Liver (tissue), 9 donors: ENCODE data around the gene PDLIM3. TPM values are rescaled to one million over a fixed set of nuclear protein-coding genes. Genes with fewer than 3 reads are reported as not detected.

ENCODE experiments used
- DNase-seq: peaks from one replicate; pipeline ENCODE4 v3.0.0-alpha.2; 2017; ENCODE audit warnings: low spot score
- H3K27ac ChIP-seq, 2 donors: one replicate each; pipeline ENCODE4 v1.7.0; 2013; ENCODE audit warnings: inconsistent platforms in 2 of 2, low read length in 2 of 2, control low read depth in 1 of 2, low read depth in 1 of 2, mild to moderate bottlenecking in 1 of 2
- H3K27me3 ChIP-seq, 4 donors: one replicate each; pipeline versions ENCODE4 v1.6.1 to v1.7.0; 2013; ENCODE audit warnings: low read length in 3 of 4, inconsistent platforms in 1 of 4, mild to moderate bottlenecking in 1 of 4, moderate library complexity in 1 of 4; ENCODE audit not compliant: control insufficient read depth in 4 of 4, insufficient read depth in 4 of 4
- H3K36me3 ChIP-seq, 4 donors: one replicate each; pipeline versions ENCODE4 v1.6.1 to v1.7.0; 2013; ENCODE audit warnings: low read length in 3 of 4, mild to moderate bottlenecking in 3 of 4, low read depth in 1 of 4, moderate library complexity in 1 of 4; ENCODE audit not compliant: control insufficient read depth in 4 of 4, insufficient read depth in 3 of 4
- H3K4me1 ChIP-seq, 4 donors: one replicate each; pipeline versions ENCODE4 v1.6.1 to v1.7.0; 2013; ENCODE audit warnings: low read length in 3 of 4, mild to moderate bottlenecking in 3 of 4, moderate library complexity in 1 of 4; ENCODE audit not compliant: control insufficient read depth in 4 of 4, insufficient read depth in 4 of 4
- H3K4me3 ChIP-seq, 3 donors: one replicate each; pipeline versions ENCODE4 v1.6.1 to v1.7.0; 2013; ENCODE audit warnings: low read length in 3 of 3, control low read depth in 1 of 3, low read depth in 1 of 3, mild to moderate bottlenecking in 1 of 3
- H3K9ac ChIP-seq, 2 donors: one replicate each; pipeline ENCODE4 v1.7.0; 2013; ENCODE audit warnings: low read length in 2 of 2, mild to moderate bottlenecking in 2 of 2, moderate library complexity in 2 of 2, control low read depth in 1 of 2, low read depth in 1 of 2
- H3K9me3 ChIP-seq, 4 donors: one replicate each; pipeline versions ENCODE4 v1.6.1 to v1.7.0; 2013; ENCODE audit warnings: low read length in 3 of 4; ENCODE audit not compliant: control insufficient read depth in 4 of 4
- EGR1 ChIP-seq, 2 donors: IDR thresholded peaks; 2 replicates each; pipeline ENCODE4 v1.6.1; 2016 to 2018; ENCODE audit warnings: antibody characterized with exemption in 2 of 2, low read depth in 2 of 2
- FOXA1 ChIP-seq: IDR thresholded peaks from 2 replicates; pipeline ENCODE4 v1.6.1; 2016; ENCODE audit warnings: antibody characterized with exemption
- FOXA2 ChIP-seq: IDR thresholded peaks from 2 replicates; pipeline ENCODE4 v1.6.1; 2016; ENCODE audit warnings: antibody characterized with exemption
- GABPA ChIP-seq, 2 donors: IDR thresholded peaks in 1 of 2; conservative IDR thresholded peaks in 1 of 2; 2 replicates each; pipeline ENCODE4 v1.6.1; 2016; ENCODE audit warnings: antibody characterized with exemption in 2 of 2, mild to moderate bottlenecking in 1 of 2, moderate library complexity in 1 of 2
- HNF4A ChIP-seq, 2 donors: conservative IDR thresholded peaks; 2 replicates each; pipeline ENCODE4 v1.6.1; 2016; ENCODE audit warnings: antibody characterized with exemption in 2 of 2, mild to moderate bottlenecking in 2 of 2
- HNF4G ChIP-seq: IDR thresholded peaks from 2 replicates; pipeline ENCODE4 v1.6.1; 2016; ENCODE audit warnings: antibody characterized with exemption
- JUND ChIP-seq, 2 donors: IDR thresholded peaks; 2 replicates each; pipeline ENCODE4 v1.6.1; 2016; ENCODE audit warnings: antibody characterized with exemption in 2 of 2
- NR2F2 ChIP-seq: IDR thresholded peaks from 2 replicates; pipeline ENCODE4 v1.6.1; 2016; ENCODE audit warnings: antibody characterized with exemption
- RAD21 ChIP-seq, 2 donors: IDR thresholded peaks; 2 replicates each; pipeline ENCODE4 v1.6.1; 2016; ENCODE audit warnings: antibody characterized with exemption in 2 of 2, mild to moderate bottlenecking in 2 of 2
- RXRA ChIP-seq, 2 donors: IDR thresholded peaks; 2 replicates each; pipeline ENCODE4 v1.6.1; 2017 to 2018; ENCODE audit warnings: antibody characterized with exemption in 2 of 2, mild to moderate bottlenecking in 1 of 2
- SP1 ChIP-seq: IDR thresholded peaks from 2 replicates; pipeline ENCODE4 v1.6.1; 2018; ENCODE audit warnings: antibody characterized with exemption, mild to moderate bottlenecking
- TAF1 ChIP-seq: conservative IDR thresholded peaks from 2 replicates; pipeline ENCODE4 v1.6.1; 2016; ENCODE audit warnings: antibody characterized with exemption, mild to moderate bottlenecking
- YY1 ChIP-seq: IDR thresholded peaks from 2 replicates; pipeline ENCODE4 v1.6.1; 2016; ENCODE audit warnings: antibody characterized with exemption, mild to moderate bottlenecking
- ZBTB33 ChIP-seq: IDR thresholded peaks from 2 replicates; pipeline ENCODE4 v1.6.1; 2016; ENCODE audit warnings: antibody characterized with exemption
- WGBS: extraction: QIAGEN DNeasy Blood & Tissue Kit; methylation state at CpG from one replicate; pipeline ENCODE4 v1.1.7; 2013; 5-methylcytosine and 5-hydroxymethylcytosine counted together
- polyA plus RNA-seq, 2 donors: library from polyadenylated mRNA; stranded (reverse) in 1 of 2; unstranded in 1 of 2; fragments of 200-250 nt in 1 of 2; fragments of >200 nt in 1 of 2; fragmentation: Nextera tagmentation in 1 of 2; extraction: Ambion mirVana in 1 of 2; gene quantifications; one replicate each; pipeline versions ENCODE4 v1.2.1 to v1.2.3, GENCODE V29; 2013 to 2015
- total RNA-seq, 2 donors: library from RNA; depleted of rRNA; stranded (reverse); fragments of >200 nt; gene quantifications; one replicate each; pipeline ENCODE4 v1.2.3, GENCODE V29; 2014
- TF ChIP-seq, protein P1 (sequence below): IDR thresholded peaks from 2 replicates; pipeline ENCODE4 v1.6.1; 2016; ENCODE audit warnings: antibody characterized with exemption
- TF ChIP-seq, protein P2 (sequence below): IDR thresholded peaks from 2 replicates; pipeline ENCODE4 v1.6.1; 2016; ENCODE audit warnings: antibody characterized with exemption, mild to moderate bottlenecking
- TF ChIP-seq, protein P3 (sequence below): IDR thresholded peaks from 2 replicates; pipeline ENCODE4 v1.6.1; 2016; ENCODE audit warnings: antibody characterized with exemption
- TF ChIP-seq, protein P4 (sequence below): fragments of 150-350 bp; IDR thresholded peaks from 2 replicates; pipeline ENCODE4 v1.5.1; 2017; ENCODE audit warnings: improper control_type of control experiment, low read depth, low read length; ENCODE audit not compliant: missing input control
- donor health status: healthy.
- donor health status: healthy.
- donor health status: healthy.
- donor health status: healthy.
- donor health status: healthy.

Gene PDLIM3
- total and polyA plus RNA-seq, 4 donors: 0.58 to 8.8 (median 3.3) TPM

- no peak overlapping the region for H3K27ac ChIP-seq
- no peak overlapping the region for H3K9ac ChIP-seq
- no peaks in the 10 kb centered on the region for H3K27me3 ChIP-seq
- no peak for DNase-seq
- WGBS: 87% methylated on average over 6 of the region's 6 CpGs
- TF ChIP-seq SP1 (no peak), EGR1 (IDR thresholded peaks at IDR 0.05; ENCODE audit: low read depth in 2 of 2) (no peak), JUND (IDR thresholded peaks at IDR 0.05) (no peak), HNF4G (no peak), RXRA (IDR thresholded peaks at IDR 0.05) (no peak), FOXA1 (no peak), GABPA (IDR thresholded peaks at IDR 0.05 in 1 of 2, conservative IDR thresholded peaks at IDR 0.05 in 1 of 2) (no peak)
- TF ChIP-seq, protein P1, sequence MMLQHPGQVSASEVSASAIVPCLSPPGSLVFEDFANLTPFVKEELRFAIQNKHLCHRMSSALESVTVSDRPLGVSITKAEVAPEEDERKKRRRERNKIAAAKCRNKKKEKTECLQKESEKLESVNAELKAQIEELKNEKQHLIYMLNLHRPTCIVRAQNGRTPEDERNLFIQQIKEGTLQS: no peak
- TF ChIP-seq, protein P2, sequence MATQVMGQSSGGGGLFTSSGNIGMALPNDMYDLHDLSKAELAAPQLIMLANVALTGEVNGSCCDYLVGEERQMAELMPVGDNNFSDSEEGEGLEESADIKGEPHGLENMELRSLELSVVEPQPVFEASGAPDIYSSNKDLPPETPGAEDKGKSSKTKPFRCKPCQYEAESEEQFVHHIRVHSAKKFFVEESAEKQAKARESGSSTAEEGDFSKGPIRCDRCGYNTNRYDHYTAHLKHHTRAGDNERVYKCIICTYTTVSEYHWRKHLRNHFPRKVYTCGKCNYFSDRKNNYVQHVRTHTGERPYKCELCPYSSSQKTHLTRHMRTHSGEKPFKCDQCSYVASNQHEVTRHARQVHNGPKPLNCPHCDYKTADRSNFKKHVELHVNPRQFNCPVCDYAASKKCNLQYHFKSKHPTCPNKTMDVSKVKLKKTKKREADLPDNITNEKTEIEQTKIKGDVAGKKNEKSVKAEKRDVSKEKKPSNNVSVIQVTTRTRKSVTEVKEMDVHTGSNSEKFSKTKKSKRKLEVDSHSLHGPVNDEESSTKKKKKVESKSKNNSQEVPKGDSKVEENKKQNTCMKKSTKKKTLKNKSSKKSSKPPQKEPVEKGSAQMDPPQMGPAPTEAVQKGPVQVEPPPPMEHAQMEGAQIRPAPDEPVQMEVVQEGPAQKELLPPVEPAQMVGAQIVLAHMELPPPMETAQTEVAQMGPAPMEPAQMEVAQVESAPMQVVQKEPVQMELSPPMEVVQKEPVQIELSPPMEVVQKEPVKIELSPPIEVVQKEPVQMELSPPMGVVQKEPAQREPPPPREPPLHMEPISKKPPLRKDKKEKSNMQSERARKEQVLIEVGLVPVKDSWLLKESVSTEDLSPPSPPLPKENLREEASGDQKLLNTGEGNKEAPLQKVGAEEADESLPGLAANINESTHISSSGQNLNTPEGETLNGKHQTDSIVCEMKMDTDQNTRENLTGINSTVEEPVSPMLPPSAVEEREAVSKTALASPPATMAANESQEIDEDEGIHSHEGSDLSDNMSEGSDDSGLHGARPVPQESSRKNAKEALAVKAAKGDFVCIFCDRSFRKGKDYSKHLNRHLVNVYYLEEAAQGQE: no peak
- H3K36me3 ChIP-seq: no peaks in the 10 kb centered on the region
- H3K9me3 ChIP-seq: no peaks in the 10 kb centered on the region
- no peak overlapping the region for H3K4me3 ChIP-seq
- H3K4me1 ChIP-seq: no peaks in the 10 kb centered on the region
These were observed 71.8 kb downstream of the PDLIM3 start for GRCh38 chr4:185463541-185463940.

DNA sequence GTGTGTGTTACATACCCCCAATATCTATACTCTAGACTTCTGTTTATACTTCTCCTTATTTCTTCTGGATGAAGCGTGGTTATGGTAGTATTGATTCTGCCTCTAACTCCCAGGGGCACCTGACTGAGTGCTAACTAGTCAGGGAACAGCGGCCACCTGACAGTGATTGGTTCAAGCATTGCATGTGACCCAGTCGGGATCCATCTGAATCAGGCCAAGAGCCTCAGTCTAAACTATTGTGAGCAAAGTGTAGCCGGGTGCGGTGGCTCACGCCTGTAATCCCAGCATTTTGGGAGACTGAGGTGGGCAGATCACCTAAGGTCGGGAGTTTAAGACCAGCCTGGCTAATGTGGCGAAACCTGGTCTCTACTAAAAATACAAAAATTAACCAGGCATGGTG, 73.7 kb downstream of the PDLIM3 start:
- no peak for TF ChIP-seq HNF4A (conservative IDR thresholded peaks at IDR 0.05)
- no peak for TF ChIP-seq EGR1 (IDR thresholded peaks at IDR 0.05; ENCODE audit: low read depth in 2 of 2)
- TF ChIP-seq, protein P3, sequence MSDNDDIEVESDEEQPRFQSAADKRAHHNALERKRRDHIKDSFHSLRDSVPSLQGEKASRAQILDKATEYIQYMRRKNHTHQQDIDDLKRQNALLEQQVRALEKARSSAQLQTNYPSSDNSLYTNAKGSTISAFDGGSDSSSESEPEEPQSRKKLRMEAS: no peak
- no peak for TF ChIP-seq HNF4G
- no peak for TF ChIP-seq ZBTB33
- no peak for TF ChIP-seq GABPA (IDR thresholded peaks at IDR 0.05 in 1 of 2, conservative IDR thresholded peaks at IDR 0.05 in 1 of 2)
- no peak for TF ChIP-seq JUND (IDR thresholded peaks at IDR 0.05)
- TF ChIP-seq RAD21 (IDR thresholded peaks at IDR 0.05): no peak
- TF ChIP-seq, protein P2: no peak
- TF ChIP-seq, protein P4, sequence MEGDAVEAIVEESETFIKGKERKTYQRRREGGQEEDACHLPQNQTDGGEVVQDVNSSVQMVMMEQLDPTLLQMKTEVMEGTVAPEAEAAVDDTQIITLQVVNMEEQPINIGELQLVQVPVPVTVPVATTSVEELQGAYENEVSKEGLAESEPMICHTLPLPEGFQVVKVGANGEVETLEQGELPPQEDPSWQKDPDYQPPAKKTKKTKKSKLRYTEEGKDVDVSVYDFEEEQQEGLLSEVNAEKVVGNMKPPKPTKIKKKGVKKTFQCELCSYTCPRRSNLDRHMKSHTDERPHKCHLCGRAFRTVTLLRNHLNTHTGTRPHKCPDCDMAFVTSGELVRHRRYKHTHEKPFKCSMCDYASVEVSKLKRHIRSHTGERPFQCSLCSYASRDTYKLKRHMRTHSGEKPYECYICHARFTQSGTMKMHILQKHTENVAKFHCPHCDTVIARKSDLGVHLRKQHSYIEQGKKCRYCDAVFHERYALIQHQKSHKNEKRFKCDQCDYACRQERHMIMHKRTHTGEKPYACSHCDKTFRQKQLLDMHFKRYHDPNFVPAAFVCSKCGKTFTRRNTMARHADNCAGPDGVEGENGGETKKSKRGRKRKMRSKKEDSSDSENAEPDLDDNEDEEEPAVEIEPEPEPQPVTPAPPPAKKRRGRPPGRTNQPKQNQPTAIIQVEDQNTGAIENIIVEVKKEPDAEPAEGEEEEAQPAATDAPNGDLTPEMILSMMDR: no peak
- TF ChIP-seq YY1: no peak
- no peak for TF ChIP-seq FOXA2
- TF ChIP-seq NR2F2: no peak
- TF ChIP-seq TAF1: no peak
- no peaks in the 10 kb centered on the region for H3K4me1 ChIP-seq
- no peaks in the 10 kb centered on the region for H3K36me3 ChIP-seq
- no peaks in the 10 kb centered on the region for H3K27me3 ChIP-seq
- no peak overlapping the region for H3K27ac ChIP-seq
- no peak overlapping the region for H3K4me3 ChIP-seq
- H3K9ac ChIP-seq: no peak overlapping the region
- 94% methylated on average over 8 of the region's 8 CpGs for WGBS
- no peak for DNase-seq
- no peaks in the 10 kb centered on the region for H3K9me3 ChIP-seq
